ENCODE results near the gene TXNDC16. TPM values are rescaled to one million over a fixed set of nuclear protein-coding genes. Genes with fewer than 3 reads are reported as not detected.

TXNDC16 gene
- total RNA-seq, 1 donor from 2014 or later: 17.5 TPM

DNA sequence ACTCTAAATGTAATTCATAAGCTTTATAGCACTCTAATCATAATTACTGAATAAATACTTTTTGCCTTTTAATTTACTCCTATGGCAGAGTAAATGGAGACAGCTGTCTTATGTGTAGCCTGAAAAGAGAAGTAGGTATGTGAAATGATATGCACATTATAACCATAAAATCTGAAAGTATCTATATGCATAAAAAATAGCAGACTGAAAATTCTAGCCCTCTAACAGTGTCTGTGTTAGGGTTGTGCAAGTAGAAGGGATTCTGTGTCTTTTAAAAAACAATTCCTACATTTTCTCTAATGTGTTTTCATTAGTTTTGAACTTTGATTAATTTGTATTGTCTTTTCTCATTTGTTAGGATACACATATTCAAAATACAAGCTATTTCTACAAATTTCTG, 94.9 kb downstream of the TXNDC16 start:
- H3K9me3 Mint-ChIP-seq (ENCODE audit: unreplicated experiment): no peaks in the 10 kb centered on the region
- no peak for DNase-seq
- no peak overlapping the region for H3K27ac Mint-ChIP-seq (ENCODE audit: unreplicated experiment)
- TF ChIP-seq, protein P1, sequence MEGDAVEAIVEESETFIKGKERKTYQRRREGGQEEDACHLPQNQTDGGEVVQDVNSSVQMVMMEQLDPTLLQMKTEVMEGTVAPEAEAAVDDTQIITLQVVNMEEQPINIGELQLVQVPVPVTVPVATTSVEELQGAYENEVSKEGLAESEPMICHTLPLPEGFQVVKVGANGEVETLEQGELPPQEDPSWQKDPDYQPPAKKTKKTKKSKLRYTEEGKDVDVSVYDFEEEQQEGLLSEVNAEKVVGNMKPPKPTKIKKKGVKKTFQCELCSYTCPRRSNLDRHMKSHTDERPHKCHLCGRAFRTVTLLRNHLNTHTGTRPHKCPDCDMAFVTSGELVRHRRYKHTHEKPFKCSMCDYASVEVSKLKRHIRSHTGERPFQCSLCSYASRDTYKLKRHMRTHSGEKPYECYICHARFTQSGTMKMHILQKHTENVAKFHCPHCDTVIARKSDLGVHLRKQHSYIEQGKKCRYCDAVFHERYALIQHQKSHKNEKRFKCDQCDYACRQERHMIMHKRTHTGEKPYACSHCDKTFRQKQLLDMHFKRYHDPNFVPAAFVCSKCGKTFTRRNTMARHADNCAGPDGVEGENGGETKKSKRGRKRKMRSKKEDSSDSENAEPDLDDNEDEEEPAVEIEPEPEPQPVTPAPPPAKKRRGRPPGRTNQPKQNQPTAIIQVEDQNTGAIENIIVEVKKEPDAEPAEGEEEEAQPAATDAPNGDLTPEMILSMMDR (IDR thresholded peaks at IDR 0.05; ENCODE audit: partially characterized antibody, unreplicated experiment): no peak
- H3K27me3 Mint-ChIP-seq (ENCODE audit: unreplicated experiment): no peaks in the 10 kb centered on the region
- H3K36me3 Mint-ChIP-seq (ENCODE audit: unreplicated experiment): peaks cover 6% of the 10 kb centered on the region
- no peaks in the 10 kb centered on the region for H3K4me1 Mint-ChIP-seq (ENCODE audit: low read depth, unreplicated experiment)
- H3K4me3 Mint-ChIP-seq (ENCODE audit: unreplicated experiment): no peak overlapping the region

DNA sequence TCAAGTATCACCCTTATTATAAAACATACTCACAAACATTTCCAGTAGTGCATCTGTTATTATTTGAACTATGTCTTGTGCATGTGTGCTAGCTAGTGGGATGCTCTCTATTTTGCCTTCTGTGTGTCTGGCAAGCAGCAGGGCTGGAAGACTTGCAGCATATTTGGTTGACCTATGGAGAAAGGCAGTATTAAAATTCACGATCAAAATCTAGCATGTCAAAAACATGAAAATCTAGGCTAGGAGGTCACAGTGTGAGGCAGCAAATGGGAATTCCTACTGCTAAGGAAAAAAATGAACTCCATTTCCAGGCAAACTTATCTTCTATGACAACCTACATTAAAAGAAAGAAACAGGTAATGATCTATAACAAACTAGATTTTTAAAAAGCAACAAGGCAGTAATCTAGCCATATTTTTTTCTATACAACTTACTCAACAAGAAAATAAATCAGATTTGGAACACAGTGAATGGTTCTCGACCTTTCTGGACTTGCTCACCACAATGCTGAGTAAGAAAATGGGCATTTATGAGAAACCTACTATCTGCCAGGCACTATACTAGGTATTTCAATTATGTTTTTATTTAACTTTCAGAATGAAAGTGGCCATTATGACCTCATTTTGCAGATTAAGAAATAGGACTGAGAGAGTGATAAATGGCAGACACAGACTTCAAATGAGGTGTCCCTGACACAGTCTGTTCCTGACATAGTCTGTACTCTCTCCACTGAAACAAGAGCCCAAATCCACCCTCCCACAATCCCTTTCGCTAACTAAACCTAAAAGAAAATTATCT, 96.8 kb downstream of the TXNDC16 start:
- no peak overlapping the region for H3K27ac Mint-ChIP-seq (ENCODE audit: unreplicated experiment)
- H3K4me3 Mint-ChIP-seq (ENCODE audit: unreplicated experiment): no peak overlapping the region
- no peaks in the 10 kb centered on the region for H3K27me3 Mint-ChIP-seq (ENCODE audit: unreplicated experiment)
- TF ChIP-seq, protein P1 (IDR thresholded peaks at IDR 0.05; ENCODE audit: partially characterized antibody, unreplicated experiment): no peak
- DNase-seq: no peak
- no peaks in the 10 kb centered on the region for H3K36me3 Mint-ChIP-seq (ENCODE audit: unreplicated experiment)
- H3K4me1 Mint-ChIP-seq (ENCODE audit: low read depth, unreplicated experiment): no peaks in the 10 kb centered on the region
- H3K9me3 Mint-ChIP-seq (ENCODE audit: unreplicated experiment): no peaks in the 10 kb centered on the region

DNA sequence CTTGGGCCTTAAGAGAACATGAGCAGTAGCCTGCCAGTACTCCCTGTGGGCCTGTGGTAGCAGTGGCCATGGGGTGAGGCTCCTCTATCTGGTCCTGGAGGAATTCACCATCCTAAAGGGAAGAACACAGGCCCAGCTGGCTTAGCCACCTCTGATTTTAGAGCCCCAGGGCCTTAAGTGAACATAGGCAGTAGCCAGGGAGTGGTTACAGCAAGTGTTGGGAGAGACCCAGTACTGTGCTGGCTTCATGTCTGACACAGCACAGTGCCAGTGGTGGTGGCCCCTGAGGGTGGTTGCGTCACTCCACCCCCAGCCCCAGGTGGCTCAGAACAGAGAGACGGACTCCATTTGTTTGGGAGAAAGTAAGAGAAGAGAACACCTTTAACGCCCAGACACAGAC, 105.1 kb downstream of the TXNDC16 start:
- Mint-ChIP-seq H3K4me1 (ENCODE audit: low read depth, unreplicated experiment) (no peaks in the 10 kb centered on the region), H3K27ac (ENCODE audit: unreplicated experiment) (no peak overlapping the region), H3K27me3 (ENCODE audit: unreplicated experiment) (no peaks in the 10 kb centered on the region), H3K36me3 (ENCODE audit: unreplicated experiment) (no peaks in the 10 kb centered on the region), H3K9me3 (ENCODE audit: unreplicated experiment) (no peaks in the 10 kb centered on the region), H3K4me3 (ENCODE audit: unreplicated experiment) (no peak overlapping the region)
- TF ChIP-seq, protein P1 (IDR thresholded peaks at IDR 0.05; ENCODE audit: partially characterized antibody, unreplicated experiment): no peak
- no peak for DNase-seq

DNA sequence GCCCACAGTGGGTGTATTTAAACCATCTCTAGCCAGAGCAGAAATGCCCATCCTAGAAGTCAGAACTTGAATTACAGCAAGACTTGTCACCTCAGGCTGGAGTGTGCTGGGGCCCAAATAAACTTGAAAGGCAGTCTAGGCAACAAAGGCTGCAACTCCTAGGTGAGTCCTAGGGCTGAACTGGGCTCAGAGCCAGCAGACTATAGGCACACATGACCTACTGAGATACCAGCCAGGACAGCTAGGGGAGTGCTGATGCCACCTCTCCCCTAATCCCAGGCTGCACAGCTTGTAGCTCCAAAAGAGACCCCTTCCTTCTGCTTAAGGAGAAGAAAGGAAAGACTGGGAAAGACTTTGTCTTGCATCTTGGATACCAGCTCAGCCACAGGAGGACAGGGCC, 106.0 kb downstream of the TXNDC16 start:
- Mint-ChIP-seq H3K36me3 (ENCODE audit: unreplicated experiment) (no peaks in the 10 kb centered on the region), H3K27ac (ENCODE audit: unreplicated experiment) (no peak overlapping the region), H3K27me3 (ENCODE audit: unreplicated experiment) (no peaks in the 10 kb centered on the region), H3K9me3 (ENCODE audit: unreplicated experiment) (no peaks in the 10 kb centered on the region), H3K4me1 (ENCODE audit: low read depth, unreplicated experiment) (no peaks in the 10 kb centered on the region), H3K4me3 (ENCODE audit: unreplicated experiment) (no peak overlapping the region)
- TF ChIP-seq, protein P1 (IDR thresholded peaks at IDR 0.05; ENCODE audit: partially characterized antibody, unreplicated experiment): no peak
- DNase-seq: no peak

GRCh38 chr14:52443506-52443905, 108.8 kb downstream of the TXNDC16 start:
- H3K4me3 Mint-ChIP-seq (ENCODE audit: unreplicated experiment): no peak overlapping the region
- H3K36me3 Mint-ChIP-seq (ENCODE audit: unreplicated experiment): no peaks in the 10 kb centered on the region
- TF ChIP-seq, protein P1 (IDR thresholded peaks at IDR 0.05; ENCODE audit: partially characterized antibody, unreplicated experiment): no peak
- no peaks in the 10 kb centered on the region for H3K27me3 Mint-ChIP-seq (ENCODE audit: unreplicated experiment)
- H3K9me3 Mint-ChIP-seq (ENCODE audit: unreplicated experiment): no peaks in the 10 kb centered on the region
- H3K27ac Mint-ChIP-seq (ENCODE audit: unreplicated experiment): no peak overlapping the region
- no peak for DNase-seq
- no peaks in the 10 kb centered on the region for H3K4me1 Mint-ChIP-seq (ENCODE audit: low read depth, unreplicated experiment)

Measured in glutamatergic neuron (in vitro differentiated cells).